Naive thymus-derived CD4-positive, alpha-beta T cell (primary cell): Measurements from ENCODE around the gene CSK. TPM values are rescaled to one million over a fixed set of nuclear protein-coding genes. Genes with fewer than 3 reads are reported as not detected.

ENCODE experiments used
- ATAC-seq: fragments of 150-1000 bp; cut with Tn5 transposase; 2 replicates; pipeline ENCODE4 v1.10.0; 2021; ENCODE audit warnings: mild to moderate bottlenecking, moderate library complexity
- CTCF ChIA-PET: fragments of 350-600 bp; sonication (Branson Sonifier 250); formaldehyde crosslinking; loops from one replicate; lab custom pipeline; 2021; ENCODE audit warnings: antibody characterized with exemption; lab: Charles Lee
- POLR2A ChIA-PET: fragments of 350-600 bp; sonication (Branson Sonifier 250); formaldehyde crosslinking; loops from one replicate; lab custom pipeline; 2021; ENCODE audit warnings: antibody characterized with exemption, inconsistent platforms; lab: Charles Lee
- DNase-seq, 9 donors: peaks; one replicate each; pipeline versions ENCODE4 v3.0.0 to v3.0.0-alpha.2; 2020 to 2022; ENCODE audit warnings: mixed read lengths in 1 of 9
- H3K27ac ChIP-seq: one replicate; pipeline ENCODE4 v1.7.0; 2013; ENCODE audit warnings: mild to moderate bottlenecking, low read depth, low read length, moderate library complexity
- H3K27me3 ChIP-seq, 2 donors: one replicate each; pipeline ENCODE4 v1.7.0; 2013; ENCODE audit warnings: low read length in 2 of 2, mild to moderate bottlenecking in 2 of 2, moderate library complexity in 2 of 2; ENCODE audit not compliant: control insufficient read depth in 2 of 2, insufficient read depth in 2 of 2
- H3K36me3 ChIP-seq, 3 experiments: 1 replicate in 2 of 3; 2 replicates in 1 of 3; pipeline ENCODE4 v1.7.0; 2013; ENCODE audit warnings: low read length in 3 of 3, mild to moderate bottlenecking in 3 of 3, moderate library complexity in 1 of 3; ENCODE audit not compliant: insufficient read depth in 3 of 3, control insufficient read depth in 2 of 3
- H3K4me1 ChIP-seq, 2 donors: one replicate each; pipeline ENCODE4 v1.7.0; 2013; ENCODE audit warnings: low read length in 2 of 2, mild to moderate bottlenecking in 2 of 2, moderate library complexity in 1 of 2; ENCODE audit not compliant: control insufficient read depth in 2 of 2, insufficient read depth in 2 of 2
- H3K4me3 ChIP-seq: 2 replicates; pipeline ENCODE4 v1.7.0; 2013; ENCODE audit warnings: mild to moderate bottlenecking, low read length
- H3K9me3 ChIP-seq, 3 experiments: 1 replicate in 2 of 3; 2 replicates in 1 of 3; pipeline ENCODE4 v1.7.0; 2013; ENCODE audit warnings: low read length in 3 of 3; ENCODE audit not compliant: control insufficient read depth in 2 of 3
- H3K27ac Mint-ChIP-seq, 9 donors: one replicate each; pipeline ENCODE4 v1.8.0; 2020 to 2022; ENCODE audit warnings: mixed read lengths in 9 of 9, mild to moderate bottlenecking in 8 of 9, moderate library complexity in 5 of 9, inconsistent platforms in 2 of 9
- H3K27me3 Mint-ChIP-seq, 5 donors: one replicate each; pipeline ENCODE4 v1.8.0; 2021 to 2022; ENCODE audit warnings: mixed read lengths in 5 of 5, mild to moderate bottlenecking in 1 of 5
- H3K36me3 Mint-ChIP-seq, 5 donors: one replicate each; pipeline ENCODE4 v1.8.0; 2020 to 2022; ENCODE audit warnings: mixed read lengths in 5 of 5, mild to moderate bottlenecking in 3 of 5, inconsistent platforms in 1 of 5
- H3K4me1 Mint-ChIP-seq, 7 donors: one replicate each; pipeline ENCODE4 v1.8.0; 2020 to 2022; ENCODE audit warnings: mixed read lengths in 7 of 7, mild to moderate bottlenecking in 3 of 7, inconsistent platforms in 1 of 7
- H3K4me3 Mint-ChIP-seq, 10 donors: one replicate each; pipeline ENCODE4 v1.8.0; 2020 to 2022; ENCODE audit warnings: mild to moderate bottlenecking in 10 of 10, mixed read lengths in 10 of 10, moderate library complexity in 6 of 10, inconsistent platforms in 2 of 10
- H3K9me3 Mint-ChIP-seq, 11 donors: one replicate each; pipeline ENCODE4 v1.8.0; 2020 to 2022; ENCODE audit warnings: mixed read lengths in 11 of 11, mild to moderate bottlenecking in 4 of 11, inconsistent platforms in 1 of 11, moderate library complexity in 1 of 11
- intact Hi-C, 2 donors: fragments of 100-400 bp; cut with micrococcal nuclease; formaldehyde crosslinking; loops; one replicate each; pipeline ENCODE4 v1.15.1; 2023
- polyA plus RNA-seq, 2 donors: library from polyadenylated mRNA; unstranded; fragments of 300-500 nt; fragmentation: Illumina TruSeq; gene quantifications; one replicate each; pipeline ENCODE4 v1.2.3, GENCODE V29; 2021
- total RNA-seq, 6 experiments: library from RNA in 5 of 6; stranded (reverse) in 5 of 6; gene quantifications; 1 replicate in 5 of 6; 2 replicates in 1 of 6; pipeline ENCODE4 v1.2.3 and lab custom pipeline; 2021 to 2026

CSK gene
- total and polyA plus RNA-seq, 7 experiments from 2014 or later, result 67.7 to 421 (median 214) TPM

DNA sequence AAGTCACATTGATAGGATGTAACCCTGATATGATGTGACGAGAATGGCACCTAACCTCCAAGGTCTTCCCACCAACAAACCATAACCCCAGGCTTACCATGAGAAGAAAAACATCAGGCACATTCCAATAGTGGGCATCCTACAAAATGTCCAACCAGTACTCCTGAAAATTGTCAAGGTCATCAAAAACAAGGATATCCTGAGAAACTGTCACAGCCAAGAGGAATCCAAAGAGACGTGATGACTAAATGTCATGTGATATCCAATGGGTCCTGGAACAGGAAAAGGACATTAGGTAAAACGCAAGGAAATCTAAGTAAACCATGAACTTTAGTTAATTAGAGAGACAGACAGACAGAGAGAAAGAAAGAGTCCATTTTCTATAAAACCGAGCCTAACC is 35.5 kb upstream of the CSK start:
- no peak for DNase-seq
- Histone ChIP-seq H3K27ac (no peak overlapping the region), H3K9me3 (no peaks in the 10 kb centered on the region), H3K4me3 (no peak overlapping the region), H3K4me1 (no peaks in the 10 kb centered on the region), H3K36me3 (no peaks in the 10 kb centered on the region), H3K27me3 (no peaks in the 10 kb centered on the region)
- Mint-ChIP-seq H3K9me3 (peaks cover 0 to 7% (median 5%) of the 10 kb centered on the region in 11 donors), H3K36me3 (no peaks in the 10 kb centered on the region), H3K27ac (peak overlapping the region in 1 of 9 donors; percentile 23), H3K4me3 (no peak overlapping the region), H3K27me3 (peaks cover 0 to 9% (median 6%) of the 10 kb centered on the region in 5 donors), H3K4me1 (peaks cover 0 to 1% (median 0%) of the 10 kb centered on the region in 7 donors)
- intact Hi-C loops, result no loop called here
- ChIA-PET POLR2A (no interaction called here), CTCF (no interaction called here)
- no peak for ATAC-seq

DNA sequence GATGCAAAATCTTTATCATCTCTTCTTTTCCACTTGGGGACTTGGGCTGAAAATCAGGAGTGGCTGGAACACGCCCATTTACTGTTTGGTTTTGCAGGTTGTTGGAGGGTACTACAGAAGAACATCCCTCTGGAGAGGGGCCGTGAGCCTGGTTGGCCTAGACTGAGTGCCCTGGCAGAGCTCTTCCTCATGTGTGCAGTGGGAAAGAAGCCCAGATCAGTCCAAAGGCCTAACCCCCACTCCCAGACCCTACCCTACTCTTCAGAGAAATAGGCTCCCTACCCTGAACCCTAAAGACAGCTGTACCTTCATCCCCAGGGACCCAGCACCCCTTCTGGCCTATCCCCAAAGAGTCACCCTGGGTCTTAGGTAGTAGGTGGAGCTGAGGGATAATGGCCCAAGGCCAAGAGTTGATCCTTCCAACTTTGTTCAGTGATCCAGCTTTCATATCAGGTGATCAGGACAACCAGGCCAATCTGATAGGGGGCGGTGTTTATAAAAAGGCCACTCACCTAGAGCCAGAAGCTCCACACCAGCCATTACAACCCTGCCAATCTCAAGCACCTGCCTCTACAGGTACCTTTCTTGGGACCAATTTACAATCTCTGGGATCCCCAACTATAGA is 33.4 kb upstream of the CSK start, which contains the start of gene CYP1A2:
CYP1A2 (plus strand) TSS at position 524 of the 625 bp plus-strand sequence. CDS start 894 bp downstream, outside the sequence.
- H3K27ac Mint-ChIP-seq, result no peak within 1 kb of the TSS
- H3K27me3 ChIP-seq, result no peaks in the 10 kb centered on the region
- no peaks in the 10 kb centered on the region for H3K9me3 ChIP-seq
- H3K4me1 Mint-ChIP-seq, result peaks cover 0 to 3% (median 0%) of the 10 kb centered on the region in 7 donors
- ATAC-seq (no peak), DNase-seq (no peak)
- CTCF ChIA-PET, result no interaction called here
- no peak within 1 kb of the TSS for H3K4me3 ChIP-seq
- intact Hi-C loops, result no loop called here
- H3K9me3 Mint-ChIP-seq, result no peaks in the 10 kb centered on the region
- H3K27ac ChIP-seq, result no peak within 1 kb of the TSS
- H3K4me1 ChIP-seq, result no peaks in the 10 kb centered on the region
- POLR2A ChIA-PET, result no interaction called here
- no peaks in the 10 kb centered on the region for H3K36me3 Mint-ChIP-seq
- H3K27me3 Mint-ChIP-seq, result peaks cover 0 to 7% (median 0%) of the 10 kb centered on the region in 5 donors
- H3K36me3 ChIP-seq, result no peaks in the 10 kb centered on the region
- H3K4me3 Mint-ChIP-seq, result no peak within 1 kb of the TSS

DNA sequence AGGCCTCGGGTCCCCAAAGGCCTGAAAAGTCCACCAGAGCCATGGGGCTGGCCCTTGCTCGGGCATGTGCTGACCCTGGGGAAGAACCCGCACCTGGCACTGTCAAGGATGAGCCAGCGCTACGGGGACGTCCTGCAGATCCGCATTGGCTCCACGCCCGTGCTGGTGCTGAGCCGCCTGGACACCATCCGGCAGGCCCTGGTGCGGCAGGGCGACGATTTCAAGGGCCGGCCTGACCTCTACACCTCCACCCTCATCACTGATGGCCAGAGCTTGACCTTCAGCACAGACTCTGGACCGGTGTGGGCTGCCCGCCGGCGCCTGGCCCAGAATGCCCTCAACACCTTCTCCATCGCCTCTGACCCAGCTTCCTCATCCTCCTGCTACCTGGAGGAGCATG is 32.0 kb upstream of the CSK start:
- Mint-ChIP-seq H3K4me3 (no peak overlapping the region), H3K27me3 (peaks cover 0 to 7% (median 0%) of the 10 kb centered on the region in 5 donors), H3K4me1 (peaks cover 0 to 3% (median 0%) of the 10 kb centered on the region in 7 donors), H3K27ac (no peak overlapping the region), H3K9me3 (no peaks in the 10 kb centered on the region), H3K36me3 (no peaks in the 10 kb centered on the region)
- Histone ChIP-seq H3K9me3 (no peaks in the 10 kb centered on the region), H3K27ac (no peak overlapping the region), H3K4me1 (no peaks in the 10 kb centered on the region), H3K36me3 (no peaks in the 10 kb centered on the region), H3K27me3 (no peaks in the 10 kb centered on the region), H3K4me3 (no peak overlapping the region)
- intact Hi-C loops, result no loop called here
- ChIA-PET CTCF (interaction anchor here (0.5 kb wide), 1 partner anchor 10 kb away, joined by 4 read pairs; no protein-coding TSS in a partner anchor), POLR2A (no interaction called here)
- DNase-seq (no peak), ATAC-seq (no peak)

DNA sequence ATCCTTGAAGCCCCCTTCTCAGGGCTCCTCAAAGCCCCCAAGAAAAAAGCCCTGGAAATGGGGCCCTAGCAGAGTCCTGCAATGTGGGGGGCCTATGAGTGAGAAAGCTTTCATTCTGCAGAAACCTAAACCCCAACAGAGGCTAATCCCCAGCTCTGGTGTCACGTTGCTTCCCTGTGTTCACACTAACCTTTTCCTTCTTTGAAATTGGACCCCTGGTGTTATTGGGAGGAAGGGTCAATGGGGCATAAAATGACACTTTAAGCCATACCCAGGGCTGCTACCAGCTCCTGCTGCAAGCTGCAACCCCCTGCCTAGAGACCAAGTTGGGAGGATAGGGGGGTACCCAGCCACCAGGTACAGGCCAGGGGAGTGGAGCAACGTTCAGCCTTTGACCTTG is 31.1 kb upstream of the CSK start:
- H3K4me1 Mint-ChIP-seq, result peaks cover 0 to 2% (median 0%) of the 10 kb centered on the region in 7 donors
- no peaks in the 10 kb centered on the region for H3K9me3 Mint-ChIP-seq
- ChIA-PET CTCF (no interaction called here), POLR2A (interaction anchor here (0.6 kb wide), 1 partner anchor 120 kb away, joined by 4 read pairs; no protein-coding TSS in a partner anchor)
- DNase-seq (no peak), ATAC-seq (no peak)
- Histone ChIP-seq H3K36me3 (no peaks in the 10 kb centered on the region), H3K9me3 (no peaks in the 10 kb centered on the region), H3K27ac (no peak overlapping the region), H3K27me3 (no peaks in the 10 kb centered on the region), H3K4me1 (no peaks in the 10 kb centered on the region), H3K4me3 (no peak overlapping the region)
- H3K27me3 Mint-ChIP-seq, result peaks cover 0 to 7% (median 0%) of the 10 kb centered on the region in 5 donors
- no peak overlapping the region for H3K4me3 Mint-ChIP-seq
- H3K36me3 Mint-ChIP-seq, result no peaks in the 10 kb centered on the region
- intact Hi-C loops, result no loop called here
- H3K27ac Mint-ChIP-seq, result no peak overlapping the region

DNA sequence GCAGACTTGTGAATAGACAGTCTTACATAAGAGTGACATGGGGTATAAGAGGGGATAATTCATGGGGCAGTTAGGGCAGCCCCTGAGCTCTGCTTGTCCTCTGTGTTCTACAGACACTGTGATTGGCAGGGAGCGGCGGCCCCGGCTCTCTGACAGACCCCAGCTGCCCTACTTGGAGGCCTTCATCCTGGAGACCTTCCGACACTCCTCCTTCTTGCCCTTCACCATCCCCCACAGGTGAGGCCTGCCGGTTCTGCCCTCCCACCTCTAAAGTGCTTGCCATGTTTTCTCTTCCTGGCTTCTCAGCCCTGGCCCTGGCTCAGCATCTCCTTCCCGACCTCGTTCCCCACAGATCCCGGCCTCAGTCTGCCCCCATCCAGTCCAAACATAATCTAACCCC is 29.9 kb upstream of the CSK start:
- intact Hi-C loops, result no loop called here
- H3K9me3 Mint-ChIP-seq, result no peaks in the 10 kb centered on the region
- H3K27ac ChIP-seq, result no peak overlapping the region
- H3K36me3 ChIP-seq, result no peaks in the 10 kb centered on the region
- no peaks in the 10 kb centered on the region for H3K27me3 ChIP-seq
- ATAC-seq (no peak), DNase-seq (no peak)
- H3K4me1 Mint-ChIP-seq, result peaks cover 0 to 2% (median 0%) of the 10 kb centered on the region in 7 donors
- POLR2A ChIA-PET, result no interaction called here
- H3K27ac Mint-ChIP-seq, result no peak overlapping the region
- H3K36me3 Mint-ChIP-seq, result no peaks in the 10 kb centered on the region
- no peaks in the 10 kb centered on the region for H3K9me3 ChIP-seq
- CTCF ChIA-PET, result no interaction called here
- no peak overlapping the region for H3K4me3 Mint-ChIP-seq
- peaks cover 0 to 5% (median 0%) of the 10 kb centered on the region in 5 donors for H3K27me3 Mint-ChIP-seq
- H3K4me3 ChIP-seq, result no peak overlapping the region
- no peaks in the 10 kb centered on the region for H3K4me1 ChIP-seq

DNA sequence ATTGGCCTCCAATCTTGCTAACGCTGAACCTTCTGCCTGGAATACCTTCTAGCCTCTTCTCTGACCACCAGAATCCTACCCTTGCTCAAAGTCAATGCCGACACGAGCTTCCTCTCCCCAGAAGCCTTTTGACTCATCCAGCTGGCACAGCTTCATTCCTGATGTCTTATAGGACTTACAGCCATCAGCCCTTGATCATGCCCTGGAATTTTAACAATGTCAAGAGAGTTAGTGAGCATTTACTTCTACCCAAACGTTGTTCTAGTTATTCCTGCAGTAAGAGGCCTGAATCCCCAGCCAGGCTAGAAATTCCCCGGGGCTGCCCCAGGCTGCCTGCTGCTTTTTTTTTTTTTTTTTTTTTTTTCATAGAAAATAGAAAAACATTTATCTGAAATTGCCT is 29.3 kb upstream of the CSK start:
- Histone ChIP-seq H3K27ac (no peak overlapping the region), H3K9me3 (no peaks in the 10 kb centered on the region), H3K27me3 (no peaks in the 10 kb centered on the region), H3K4me3 (no peak overlapping the region), H3K36me3 (no peaks in the 10 kb centered on the region), H3K4me1 (no peaks in the 10 kb centered on the region)
- peaks cover 0 to 2% (median 0%) of the 10 kb centered on the region in 7 donors for H3K4me1 Mint-ChIP-seq
- no peaks in the 10 kb centered on the region for H3K9me3 Mint-ChIP-seq
- ATAC-seq, result no peak
- CTCF ChIA-PET, result interaction anchor here (0.6 kb wide), 1 partner anchor 149 kb away, joined by 3 read pairs; no protein-coding TSS in a partner anchor
- intact Hi-C loops, result no loop called here
- H3K36me3 Mint-ChIP-seq, result no peaks in the 10 kb centered on the region
- no peak overlapping the region for H3K27ac Mint-ChIP-seq
- H3K4me3 Mint-ChIP-seq, result no peak overlapping the region
- peaks cover 0 to 5% (median 0%) of the 10 kb centered on the region in 5 donors for H3K27me3 Mint-ChIP-seq
- DNase-seq, result no peak
- POLR2A ChIA-PET, result no interaction called here
